T-helper 17 cell (primary cell): Measurements from ENCODE around the gene RFX6. TPM values are rescaled to one million over a fixed set of nuclear protein-coding genes. Genes with fewer than 3 reads are reported as not detected.

ENCODE experiments used
- ATAC-seq: fragments of 150-1000 bp; cut with Tn5 transposase; 2 replicates; pipeline ENCODE4 v1.10.0; 2021; ENCODE audit warnings: mild to moderate bottlenecking, moderate library complexity
- DNase-seq, 3 donors: peaks; one replicate each; pipeline versions ENCODE4 v3.0.0 to v3.0.0-alpha.2; 2020 to 2021
- H3K9me3 ChIP-seq: one replicate; pipeline ENCODE4 v1.7.0; 2013; ENCODE audit warnings: low read length, mild to moderate bottlenecking; ENCODE audit not compliant: control insufficient read depth, poor library complexity, severe bottlenecking
- H3K27ac Mint-ChIP-seq: one replicate; pipeline ENCODE4 v1.8.0; 2022; ENCODE audit warnings: mild to moderate bottlenecking, moderate library complexity, mixed read lengths
- H3K27me3 Mint-ChIP-seq: one replicate; pipeline ENCODE4 v1.8.0; 2022; ENCODE audit warnings: mixed read lengths
- H3K36me3 Mint-ChIP-seq: one replicate; pipeline ENCODE4 v1.8.0; 2022; ENCODE audit warnings: low read depth, mixed read lengths
- H3K4me1 Mint-ChIP-seq: one replicate; pipeline ENCODE4 v1.8.0; 2022; ENCODE audit warnings: mild to moderate bottlenecking, mixed read lengths
- H3K4me3 Mint-ChIP-seq: one replicate; pipeline ENCODE4 v1.8.0; 2022; ENCODE audit warnings: mild to moderate bottlenecking, moderate library complexity, mixed read lengths
- total RNA-seq, 4 donors: library from RNA in 2 of 4; stranded (reverse) in 2 of 4; gene quantifications; one replicate each; pipeline ENCODE4 v1.2.3 and lab custom pipeline; 2022 to 2026

RFX6 gene
- total RNA-seq, 2 donors from 2014 or later = not detected

- H3K4me1 Mint-ChIP-seq = no peaks in the 10 kb centered on the region
- DNase-seq (no peak), ATAC-seq (no peak)
- H3K27me3 Mint-ChIP-seq = peaks cover 10% of the 10 kb centered on the region
- H3K36me3 Mint-ChIP-seq = no peaks in the 10 kb centered on the region
- no peak overlapping the region for H3K4me3 Mint-ChIP-seq
- peaks cover 2% of the 10 kb centered on the region for H3K9me3 ChIP-seq
- H3K27ac Mint-ChIP-seq = no peak overlapping the region
Measured at GRCh38 chr6:116925088-116925794, 48.2 kb downstream of the RFX6 start.

- Mint-ChIP-seq H3K27ac (no peak overlapping the region), H3K4me1 (no peaks in the 10 kb centered on the region), H3K36me3 (no peaks in the 10 kb centered on the region), H3K27me3 (peaks cover 5% of the 10 kb centered on the region), H3K4me3 (no peak overlapping the region)
- H3K9me3 ChIP-seq = peaks cover 2% of the 10 kb centered on the region
- ATAC-seq = no peak
- no peak for DNase-seq
Measured at GRCh38 chr6:116928677-116929076, 51.6 kb downstream of the RFX6 start.

- Mint-ChIP-seq H3K27me3 (peaks cover 5% of the 10 kb centered on the region), H3K4me1 (no peaks in the 10 kb centered on the region), H3K36me3 (no peaks in the 10 kb centered on the region), H3K4me3 (no peak overlapping the region), H3K27ac (no peak overlapping the region)
- ATAC-seq = no peak
- peaks cover 2% of the 10 kb centered on the region for H3K9me3 ChIP-seq
- no peak for DNase-seq
Measured at GRCh38 chr6:116929825-116930224, 52.8 kb downstream of the RFX6 start.

- peaks cover 2% of the 10 kb centered on the region for H3K9me3 ChIP-seq
- no peak for DNase-seq
- ATAC-seq = no peak
- Mint-ChIP-seq H3K4me1 (no peaks in the 10 kb centered on the region), H3K4me3 (no peak overlapping the region), H3K36me3 (no peaks in the 10 kb centered on the region), H3K27ac (no peak overlapping the region), H3K27me3 (peaks cover 5% of the 10 kb centered on the region)
Measured at GRCh38 chr6:116931456-116931855, 54.4 kb downstream of the RFX6 start.

- DNase-seq = no peak
- Mint-ChIP-seq H3K4me1 (no peaks in the 10 kb centered on the region), H3K4me3 (no peak overlapping the region), H3K27me3 (no peaks in the 10 kb centered on the region), H3K27ac (no peak overlapping the region), H3K36me3 (no peaks in the 10 kb centered on the region)
- no peak for ATAC-seq
- H3K9me3 ChIP-seq = peaks cover 2% of the 10 kb centered on the region
Measured at GRCh38 chr6:116932496-116932895, 55.5 kb downstream of the RFX6 start.

DNA sequence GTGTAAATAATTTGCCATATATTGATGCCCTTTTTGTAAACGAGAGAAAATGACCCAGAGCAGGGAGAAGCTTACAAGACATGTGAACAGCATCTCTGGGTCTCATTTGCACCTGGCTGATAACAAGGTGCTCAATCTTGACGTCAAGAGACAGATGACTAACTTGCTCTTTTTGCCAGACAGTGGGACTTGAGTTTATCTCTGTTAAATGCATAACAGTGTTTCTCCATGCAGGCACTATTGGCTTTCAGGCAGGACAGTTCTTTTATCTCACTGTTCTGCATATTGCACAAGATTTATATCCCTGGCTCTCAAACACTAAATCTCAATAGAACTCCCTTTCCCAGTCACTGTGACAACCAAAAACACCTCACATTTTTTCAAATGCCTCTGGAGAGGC is 56.4 kb downstream of the RFX6 start:
- no peaks in the 10 kb centered on the region for H3K36me3 Mint-ChIP-seq
- no peaks in the 10 kb centered on the region for H3K4me1 Mint-ChIP-seq
- H3K4me3 Mint-ChIP-seq = no peak overlapping the region
- DNase-seq (no peak), ATAC-seq (no peak)
- H3K27ac Mint-ChIP-seq = no peak overlapping the region
- H3K27me3 Mint-ChIP-seq = no peaks in the 10 kb centered on the region
- H3K9me3 ChIP-seq = peaks cover 2% of the 10 kb centered on the region

DNA sequence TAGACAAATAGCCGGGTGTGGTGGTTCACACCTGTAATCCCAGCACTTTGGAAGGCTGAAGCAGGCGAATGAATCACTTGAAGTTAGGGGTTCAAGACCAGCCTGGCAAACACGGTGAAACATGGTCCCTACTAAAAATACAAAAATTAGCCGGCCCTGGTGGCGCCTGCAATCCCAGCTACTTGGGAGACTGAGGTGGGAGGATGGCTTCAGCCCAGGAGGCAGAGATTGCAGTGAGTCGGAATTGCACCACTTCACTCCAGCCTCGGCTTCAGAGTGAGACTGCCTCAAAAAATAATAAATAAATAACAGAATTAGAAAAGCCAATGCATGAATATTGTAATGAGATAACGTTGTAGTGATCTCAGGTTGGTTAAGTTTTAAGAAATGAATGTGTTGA is 61.3 kb downstream of the RFX6 start:
- H3K36me3 Mint-ChIP-seq = no peaks in the 10 kb centered on the region

DNA sequence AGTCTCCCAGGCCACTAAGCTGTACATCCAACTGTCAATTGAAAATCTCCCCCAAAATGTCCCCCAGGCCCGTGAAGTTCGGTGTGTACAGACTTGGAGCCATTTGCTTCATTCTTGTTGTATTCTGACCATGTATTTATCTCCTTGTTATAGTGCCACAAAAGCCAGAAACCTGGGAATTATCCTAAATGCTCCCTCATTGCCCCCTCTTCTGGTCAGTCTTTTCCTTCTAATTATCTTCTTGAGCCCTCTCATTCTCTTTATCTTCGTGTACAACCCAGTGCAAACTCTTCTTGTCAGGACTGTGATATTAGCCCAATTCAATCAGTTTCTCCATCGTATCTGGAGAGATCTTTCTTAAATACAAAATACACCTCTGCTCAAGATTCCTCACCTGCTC is 64.7 kb downstream of the RFX6 start:
- H3K9me3 ChIP-seq = no peaks in the 10 kb centered on the region
- H3K27ac Mint-ChIP-seq = no peak overlapping the region
- DNase-seq = no peak
- H3K27me3 Mint-ChIP-seq = peaks cover 7% of the 10 kb centered on the region
- ATAC-seq = no peak
- H3K4me1 Mint-ChIP-seq = no peaks in the 10 kb centered on the region
- no peak overlapping the region for H3K4me3 Mint-ChIP-seq
- no peaks in the 10 kb centered on the region for H3K36me3 Mint-ChIP-seq

More for the DNA sequence above, 61.3 kb downstream of the RFX6 start:
- H3K27ac Mint-ChIP-seq = no peak overlapping the region
- H3K27me3 Mint-ChIP-seq = peaks cover 7% of the 10 kb centered on the region
- DNase-seq (no peak), ATAC-seq (no peak)
- H3K4me1 Mint-ChIP-seq = no peaks in the 10 kb centered on the region
- H3K4me3 Mint-ChIP-seq = no peak overlapping the region
- no peaks in the 10 kb centered on the region for H3K9me3 ChIP-seq

GRCh38 chr6:116945809-116946208 is 68.8 kb downstream of the RFX6 start:
- ATAC-seq (no peak), DNase-seq (no peak)
- no peak overlapping the region for H3K4me3 Mint-ChIP-seq
- peaks cover 16% of the 10 kb centered on the region for H3K27me3 Mint-ChIP-seq
- H3K27ac Mint-ChIP-seq = no peak overlapping the region
- no peaks in the 10 kb centered on the region for H3K9me3 ChIP-seq
- H3K36me3 Mint-ChIP-seq = no peaks in the 10 kb centered on the region
- no peaks in the 10 kb centered on the region for H3K4me1 Mint-ChIP-seq

DNA sequence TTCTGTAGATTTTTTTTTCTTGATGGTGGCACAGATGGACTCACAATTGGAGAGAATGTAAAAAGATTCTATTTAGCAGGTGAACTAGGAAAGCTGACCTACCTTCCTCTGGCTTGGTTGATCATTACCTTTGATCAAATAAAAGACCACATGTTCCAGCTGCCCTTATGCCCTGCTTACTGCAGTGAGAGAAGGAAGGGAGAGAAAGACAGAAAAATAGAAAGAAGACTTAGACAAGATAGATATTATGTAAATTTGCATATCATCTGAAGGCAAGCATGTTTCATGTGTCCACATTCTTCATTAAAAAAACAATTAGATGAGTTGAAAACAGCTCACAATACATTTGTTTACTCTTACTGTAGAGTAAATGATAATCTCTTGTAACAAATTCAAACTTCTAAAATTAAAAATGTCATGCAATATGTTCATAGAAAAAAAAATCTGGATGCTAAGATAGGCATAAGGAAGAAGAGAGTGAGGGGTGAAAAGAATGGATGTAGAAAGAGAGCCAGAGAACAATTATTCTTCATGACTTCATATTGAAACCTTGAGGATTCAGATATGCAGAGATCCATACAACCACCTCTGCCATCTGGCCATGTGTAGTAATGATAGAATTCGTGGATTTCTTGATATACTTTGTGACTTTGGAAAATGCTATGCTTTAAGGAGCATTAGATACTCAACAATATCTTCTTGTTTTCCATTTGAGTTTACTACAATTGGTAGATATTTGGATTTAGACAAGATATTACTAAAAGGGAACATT is 71.7 kb downstream of the RFX6 start:
- Mint-ChIP-seq H3K27ac (no peak overlapping the region), H3K4me3 (no peak overlapping the region), H3K36me3 (no peaks in the 10 kb centered on the region), H3K27me3 (peaks cover 14% of the 10 kb centered on the region), H3K4me1 (no peaks in the 10 kb centered on the region)
- ATAC-seq (no peak), DNase-seq (no peak)
- no peaks in the 10 kb centered on the region for H3K9me3 ChIP-seq

- no peaks in the 10 kb centered on the region for H3K36me3 Mint-ChIP-seq
- no peaks in the 10 kb centered on the region for H3K4me1 Mint-ChIP-seq
- H3K27me3 Mint-ChIP-seq = peaks cover 14% of the 10 kb centered on the region
Measured at GRCh38 chr6:116949964-116950363, 72.9 kb downstream of the RFX6 start.

DNA sequence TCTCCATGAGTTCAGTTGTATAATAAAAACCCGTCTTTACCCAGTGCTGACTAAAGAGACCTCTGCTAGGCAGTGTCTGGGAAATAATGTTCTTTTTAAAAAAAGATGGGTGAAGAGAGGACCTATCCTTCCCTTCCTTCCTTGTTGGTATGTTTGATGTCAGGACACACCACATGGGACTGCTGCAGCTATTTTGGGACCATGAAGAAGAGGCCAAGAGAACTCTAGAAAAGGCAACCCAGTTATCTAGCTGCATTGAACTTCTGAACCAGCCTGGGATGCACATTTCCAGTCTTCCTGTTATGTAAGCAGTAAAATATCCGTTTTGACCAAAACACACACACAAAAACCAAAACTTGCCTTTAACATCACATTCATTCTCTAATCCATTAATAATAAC is 77.3 kb downstream of the RFX6 start:
- ATAC-seq (no peak), DNase-seq (no peak)
- Mint-ChIP-seq H3K36me3 (no peaks in the 10 kb centered on the region), H3K4me3 (no peak overlapping the region), H3K4me1 (no peaks in the 10 kb centered on the region), H3K27ac (no peak overlapping the region), H3K27me3 (peaks cover 11% of the 10 kb centered on the region)
- no peaks in the 10 kb centered on the region for H3K9me3 ChIP-seq

More at GRCh38 chr6:116949964-116950363, 72.9 kb downstream of the RFX6 start:
- ATAC-seq (no peak), DNase-seq (no peak)
- H3K4me3 Mint-ChIP-seq = no peak overlapping the region
- no peak overlapping the region for H3K27ac Mint-ChIP-seq
- no peaks in the 10 kb centered on the region for H3K9me3 ChIP-seq

DNA sequence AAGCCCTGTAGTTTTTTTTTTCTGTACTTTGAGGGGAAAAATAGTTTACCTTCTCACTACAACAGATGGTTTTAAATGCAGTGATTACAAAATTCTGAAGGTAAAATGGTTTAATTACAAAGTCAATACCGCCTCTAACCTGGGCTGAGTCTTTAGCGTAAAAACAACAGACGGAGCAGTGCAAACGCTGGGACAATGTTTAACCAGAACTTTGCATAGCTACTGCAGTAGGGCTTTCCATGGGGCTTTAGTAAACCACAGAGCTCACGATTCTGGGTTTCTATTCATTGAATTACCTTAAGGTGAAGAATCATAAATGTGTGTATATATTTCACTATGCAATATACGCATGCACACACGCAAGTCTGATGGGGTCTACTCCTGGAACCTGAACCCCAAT is 77.9 kb downstream of the RFX6 start:
- ATAC-seq (no peak), DNase-seq (no peak)
- H3K4me1 Mint-ChIP-seq = no peaks in the 10 kb centered on the region
- H3K36me3 Mint-ChIP-seq = no peaks in the 10 kb centered on the region
- H3K27me3 Mint-ChIP-seq = peaks cover 11% of the 10 kb centered on the region
- H3K27ac Mint-ChIP-seq = no peak overlapping the region
- no peaks in the 10 kb centered on the region for H3K9me3 ChIP-seq
- H3K4me3 Mint-ChIP-seq = no peak overlapping the region

- H3K27ac Mint-ChIP-seq = no peak overlapping the region
- H3K9me3 ChIP-seq = no peaks in the 10 kb centered on the region
- no peaks in the 10 kb centered on the region for H3K36me3 Mint-ChIP-seq
- no peaks in the 10 kb centered on the region for H3K4me1 Mint-ChIP-seq
- no peak for ATAC-seq
- no peak for DNase-seq
- peaks cover 11% of the 10 kb centered on the region for H3K27me3 Mint-ChIP-seq
- no peak overlapping the region for H3K4me3 Mint-ChIP-seq
Measured at GRCh38 chr6:116955773-116956172, 78.7 kb downstream of the RFX6 start.
